Activated CD8-positive, alpha-beta memory T cell treated with anti-CD3 and anti-CD28 coated beads, Interleukin-2, amount 50 U/mL, for 4 hours (primary cell): Measurements from ENCODE around the gene EPN2.
"Not testable (repeated sequence)": the region's sequence is repeated elsewhere in the genome, so short reads cannot be mapped to it uniquely, and the experiment has no call there.

Experiments
- DNase-seq: peaks from one replicate; pipeline ENCODE4 v3.0.0-alpha.2; 2020

EPN2 gene

DNA sequence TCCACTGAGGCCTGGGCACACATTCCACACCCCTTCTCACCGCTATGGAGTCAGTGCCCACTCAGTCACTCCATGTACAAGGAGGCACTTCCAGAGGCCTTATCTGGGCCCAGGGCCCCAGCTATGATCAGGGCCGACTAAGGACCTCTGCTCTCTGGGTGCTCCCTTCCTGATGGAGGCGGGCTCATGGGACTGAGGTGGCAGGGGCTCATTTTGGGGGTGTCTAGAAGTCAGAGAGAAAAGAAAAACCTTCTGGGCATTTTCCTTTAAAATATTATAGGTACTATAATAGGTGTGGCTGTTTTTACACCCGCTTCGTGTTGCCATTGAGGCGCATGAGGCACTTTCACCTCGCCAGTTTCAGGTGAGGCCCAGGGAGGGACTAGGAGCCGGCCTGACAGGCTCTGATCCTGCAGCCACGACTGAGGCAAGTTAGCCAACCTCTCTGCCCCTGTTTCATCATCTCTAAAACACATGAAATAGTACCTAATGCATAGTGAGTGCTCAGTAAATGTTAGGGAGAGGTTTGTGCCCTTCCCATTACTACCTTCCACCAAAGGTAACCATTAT lies 111.0 kb downstream of the EPN2 start:
- no peak for DNase-seq

DNA sequence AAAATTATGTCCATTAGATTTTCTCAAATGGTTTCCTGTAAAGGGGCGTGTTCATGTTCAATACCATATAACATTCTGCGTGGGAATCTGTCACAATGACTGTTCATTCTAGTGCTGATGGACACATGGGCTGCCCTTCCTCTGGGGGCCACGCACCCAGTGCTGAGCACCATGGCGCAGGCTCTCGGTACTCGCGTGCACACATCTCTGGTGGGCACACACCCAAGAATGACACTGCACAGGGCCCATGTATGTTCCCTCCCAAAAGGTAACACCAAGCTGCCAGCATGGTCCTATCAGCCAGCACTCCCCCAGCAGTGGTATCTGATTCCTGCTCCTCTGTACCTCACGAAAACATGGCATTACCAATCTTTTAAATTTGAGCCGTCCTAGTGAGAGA lies 111.6 kb downstream of the EPN2 start:
- DNase-seq = no peak

DNA sequence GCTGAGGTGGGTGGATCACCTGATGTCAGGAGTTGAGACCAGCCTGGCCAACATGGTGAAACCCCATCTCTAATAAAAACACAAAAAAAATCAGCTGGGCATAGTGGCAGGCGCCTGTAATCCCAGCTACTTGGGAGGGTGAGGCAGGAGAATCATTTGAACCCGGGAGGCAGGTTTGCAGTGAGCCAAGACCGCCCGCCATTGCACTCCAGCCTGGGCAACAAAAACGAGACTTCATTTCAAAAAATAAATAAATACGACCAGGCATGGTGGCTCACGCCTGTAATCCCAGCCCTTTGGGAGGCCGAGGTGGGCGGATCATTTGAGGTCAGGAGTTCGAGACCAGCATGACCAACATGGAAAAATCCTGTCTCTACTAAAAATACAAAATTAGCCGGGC lies 116.2 kb downstream of the EPN2 start:
- DNase-seq = not testable (repeated sequence)

DNA sequence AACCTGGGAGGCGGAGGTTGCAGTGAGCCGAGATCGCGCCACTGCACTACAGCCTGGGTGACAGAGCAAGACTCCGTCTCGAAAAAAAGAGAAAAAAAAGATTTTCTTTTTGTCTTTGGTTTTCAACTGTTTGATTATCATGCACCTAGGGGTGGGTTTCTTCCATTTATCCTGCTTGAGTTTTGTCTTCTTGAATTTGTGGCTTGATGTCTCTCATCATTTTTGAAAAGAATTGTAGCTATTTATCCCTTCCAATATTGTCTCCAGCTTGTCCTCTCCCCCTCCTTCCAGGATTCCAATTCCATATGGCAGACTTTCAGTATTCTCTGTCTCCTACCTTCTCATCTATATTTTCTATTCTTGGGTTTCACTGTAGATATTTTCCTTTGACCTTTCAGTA lies 117.6 kb downstream of the EPN2 start:
- no peak for DNase-seq

DNA sequence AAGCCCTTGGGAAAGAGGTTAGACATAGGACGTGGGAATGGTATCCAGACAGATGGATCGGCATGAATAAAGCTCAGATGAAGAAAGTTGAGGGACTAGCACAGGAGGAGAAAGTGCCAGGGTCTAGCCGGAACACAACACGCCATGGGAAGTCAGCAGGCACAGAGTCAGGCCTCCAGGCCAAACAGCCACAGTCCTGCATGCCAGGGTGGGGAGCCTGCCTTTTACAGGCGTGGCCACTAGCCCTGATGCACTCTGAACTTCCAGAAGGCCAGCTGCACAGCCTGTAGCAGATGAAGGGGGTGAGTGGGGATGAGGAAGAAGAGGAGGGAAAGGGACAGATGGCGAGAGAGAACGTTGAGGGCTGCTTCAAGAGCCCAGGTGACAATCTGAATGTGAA lies 120.2 kb downstream of the EPN2 start:
- DNase-seq = no peak

DNA sequence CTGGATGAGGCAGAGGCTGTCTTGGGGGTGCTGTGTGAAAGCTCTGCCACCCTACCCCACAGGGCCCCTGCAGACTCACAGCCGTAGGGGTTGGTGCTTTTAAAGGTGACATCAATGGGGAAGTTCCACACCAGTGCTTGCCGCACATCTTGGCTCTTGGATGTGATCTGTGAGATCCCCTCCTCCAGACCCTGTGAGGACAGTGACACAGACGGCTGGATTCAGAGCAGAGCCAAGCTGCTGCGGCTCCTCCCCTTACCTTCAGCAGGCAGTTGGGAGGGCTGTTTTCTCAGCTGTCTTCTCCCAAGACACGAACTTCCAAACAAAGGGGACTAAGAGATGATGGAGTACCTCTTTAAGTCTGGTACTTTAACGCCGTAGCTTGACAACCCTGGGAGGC lies 120.6 kb downstream of the EPN2 start:
- DNase-seq = no peak

DNA sequence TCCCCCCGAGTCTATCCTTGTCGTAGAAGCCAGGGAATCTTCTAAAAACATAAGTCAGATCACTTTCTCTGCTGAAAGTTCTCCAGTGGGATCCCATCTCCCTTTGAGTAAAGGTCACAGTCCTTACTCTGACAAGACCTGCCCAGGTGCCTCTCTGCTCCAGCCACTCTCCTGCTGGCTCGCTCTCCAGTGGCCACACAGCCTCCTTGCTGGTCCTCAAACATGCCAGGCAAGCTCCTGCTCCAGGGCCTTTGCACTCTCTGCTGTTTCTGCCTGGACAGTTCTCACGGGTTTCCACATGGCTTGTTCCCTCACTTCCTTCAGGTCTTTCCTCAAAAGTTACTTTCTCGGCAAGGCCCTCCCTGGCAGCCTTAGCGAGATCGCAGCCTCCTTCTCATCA lies 122.0 kb downstream of the EPN2 start:
- DNase-seq = no peak

DNA sequence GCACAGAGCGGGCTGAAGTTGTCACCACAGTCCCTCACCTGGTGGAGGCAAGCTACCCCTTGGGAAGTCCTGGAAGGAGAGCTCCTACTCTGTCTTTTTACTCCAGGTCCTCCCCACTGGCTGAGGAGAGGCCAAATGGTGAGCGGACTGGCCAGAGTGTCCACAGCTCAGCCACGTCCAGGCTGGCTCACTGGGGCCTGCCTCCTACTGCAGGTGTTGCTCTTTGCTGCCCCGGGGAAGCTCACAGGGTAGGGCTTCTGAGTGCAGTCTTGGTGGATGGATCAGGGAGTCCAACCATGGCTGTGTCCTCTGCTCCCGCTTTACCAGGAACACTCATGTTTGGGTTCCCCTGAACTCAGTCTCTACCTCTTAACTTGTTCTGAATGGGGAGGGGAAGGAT lies 122.7 kb downstream of the EPN2 start:
- DNase-seq = no peak

DNA sequence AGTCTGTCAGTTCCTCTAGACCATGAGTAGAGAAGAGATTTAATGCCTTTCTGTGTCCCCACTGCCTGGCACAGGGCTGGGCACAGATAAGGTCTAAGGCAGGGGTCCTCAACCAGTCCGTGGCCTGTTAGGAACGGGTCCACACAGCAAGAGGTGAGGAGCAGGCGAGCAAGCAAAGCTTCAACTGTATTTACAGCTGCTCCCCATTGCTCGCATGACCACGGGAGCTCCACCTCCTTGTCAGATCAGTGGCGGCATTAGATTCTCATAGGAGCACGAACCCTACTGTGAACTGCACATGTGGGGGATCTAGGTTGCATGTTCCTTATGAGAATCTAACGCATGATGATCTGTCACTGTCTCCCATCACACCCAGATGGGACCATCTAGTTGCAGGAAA lies 123.6 kb downstream of the EPN2 start:
- DNase-seq = no peak

DNA sequence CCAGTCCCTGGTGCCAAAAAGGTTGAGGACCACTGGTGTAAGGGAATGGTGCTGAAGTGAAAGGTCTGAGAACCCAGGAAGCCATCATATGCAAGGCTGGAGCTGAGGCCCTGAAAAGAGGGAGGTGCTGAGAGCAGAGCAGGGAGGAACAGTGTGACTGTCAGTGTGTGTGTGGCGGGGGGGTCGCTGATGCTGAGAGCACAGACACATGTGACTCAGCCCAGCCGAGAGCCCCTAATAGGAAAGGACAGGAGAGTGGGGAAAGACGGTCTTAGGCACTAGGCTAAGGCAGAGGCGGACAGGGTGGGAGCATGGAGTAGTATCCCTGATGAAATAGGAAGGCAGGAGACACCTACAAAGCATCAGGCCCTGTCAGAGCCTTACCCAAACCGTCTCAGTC lies 124.2 kb downstream of the EPN2 start:
- no peak for DNase-seq

DNA sequence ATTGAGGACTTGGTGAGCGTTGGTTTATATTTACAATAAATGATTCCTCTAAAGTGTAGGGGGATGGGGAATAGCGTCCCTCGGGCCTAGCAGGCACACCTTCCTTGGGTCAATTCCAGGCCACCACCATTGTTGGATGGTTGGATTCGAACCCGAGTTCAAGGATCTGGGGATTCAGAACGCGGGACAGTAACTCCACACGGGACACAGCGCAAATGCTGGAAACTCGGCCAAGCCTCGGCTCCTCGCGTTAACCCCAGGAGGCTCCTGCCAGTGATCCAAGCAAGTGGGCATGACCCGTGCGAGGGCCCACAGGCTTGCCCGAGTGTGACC lies 124.7 kb downstream of the EPN2 start:
- no peak for DNase-seq

DNA sequence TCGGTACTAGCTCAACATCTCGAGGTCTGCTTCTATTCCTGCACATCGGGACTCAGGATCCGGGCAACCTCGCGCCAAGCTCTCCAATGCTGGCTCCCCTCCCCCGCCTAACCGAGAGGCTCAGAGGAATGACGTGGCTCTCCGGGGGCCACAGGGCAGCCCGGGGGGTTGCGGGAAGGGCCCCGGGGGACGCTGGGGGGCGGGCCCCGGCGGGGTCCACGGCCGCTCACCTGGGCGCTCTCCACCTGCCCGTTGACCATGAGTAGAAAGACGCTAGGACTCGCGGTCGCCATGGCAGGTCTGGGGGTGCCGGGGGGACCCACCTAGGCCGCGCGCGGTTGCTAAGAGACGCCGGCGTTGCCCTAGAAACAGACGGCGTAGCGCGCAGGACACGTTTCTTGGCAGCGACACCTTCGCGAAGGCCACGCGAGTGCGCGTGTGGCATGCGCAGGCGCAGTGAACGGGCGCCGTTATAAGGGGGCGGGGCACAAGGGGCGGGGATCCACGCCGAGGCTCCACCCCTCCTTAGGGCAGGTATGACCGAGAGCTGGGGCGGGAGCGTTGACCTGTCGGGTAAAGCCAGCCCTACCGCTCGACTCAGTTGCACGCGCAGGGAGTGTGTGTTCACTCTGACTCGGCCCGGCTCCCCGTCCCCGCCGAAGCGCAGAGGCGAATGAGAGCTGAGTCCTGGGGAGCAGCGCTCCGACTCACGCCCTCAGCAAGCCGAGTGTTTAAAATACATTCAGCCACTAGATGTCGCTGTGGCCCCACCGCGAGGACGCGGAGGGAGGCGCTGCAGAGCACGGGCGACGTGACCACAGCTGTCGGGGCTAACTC lies 125.3 kb downstream of the EPN2 start, which contains the start of gene B9D1:
Gene B9D1, minus strand, starts transcription at position 447 of the 837 bp plus-strand sequence. Its CDS starts 154 bp downstream, at position 293.
- DNase-seq = peak; percentile 92

DNA sequence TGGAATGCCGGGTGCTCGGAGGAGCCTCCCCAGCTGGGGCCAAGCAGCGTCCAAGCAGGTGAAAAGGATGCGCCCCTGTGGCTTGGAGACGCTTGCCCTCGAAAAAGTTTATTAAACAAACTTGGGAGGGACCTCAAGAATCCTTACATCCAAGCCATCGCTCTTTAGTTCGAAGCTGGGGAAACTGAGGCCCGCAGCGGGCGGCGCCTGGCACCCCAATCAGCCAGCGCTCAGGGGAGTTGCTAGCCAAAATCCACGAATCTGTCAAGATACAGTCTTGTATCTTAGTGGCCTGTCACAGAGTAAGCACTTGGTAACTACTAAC lies 125.9 kb downstream of the EPN2 start:
- no peak for DNase-seq

DNA sequence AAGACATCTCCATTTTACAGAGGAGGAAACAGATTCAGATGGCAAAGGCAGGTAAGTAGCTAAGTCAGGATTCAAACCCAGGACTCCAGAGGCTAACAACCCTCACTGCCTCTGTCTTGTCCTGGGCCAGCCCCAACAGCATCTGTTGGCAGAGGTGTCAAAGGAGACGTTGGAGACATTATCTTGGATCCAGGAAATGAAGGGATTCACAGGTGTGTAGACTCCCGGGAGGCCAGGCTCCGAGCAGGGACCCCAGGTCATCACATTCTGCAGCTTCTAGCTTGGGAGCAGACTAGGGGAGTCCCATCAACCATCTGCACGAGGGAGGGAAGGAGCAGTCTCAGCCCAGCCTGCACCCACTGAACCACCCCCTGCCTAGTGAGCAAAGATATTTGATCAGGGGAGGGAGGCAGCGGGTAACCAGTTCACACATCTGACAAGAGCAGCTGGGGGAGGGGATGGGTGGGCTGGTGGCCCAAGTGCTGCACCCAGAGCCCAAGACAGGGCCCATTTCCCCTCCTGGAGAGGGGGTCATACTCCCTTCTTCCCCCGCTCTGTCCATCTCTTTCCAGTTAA lies 126.4 kb downstream of the EPN2 start:
- DNase-seq = no peak

DNA sequence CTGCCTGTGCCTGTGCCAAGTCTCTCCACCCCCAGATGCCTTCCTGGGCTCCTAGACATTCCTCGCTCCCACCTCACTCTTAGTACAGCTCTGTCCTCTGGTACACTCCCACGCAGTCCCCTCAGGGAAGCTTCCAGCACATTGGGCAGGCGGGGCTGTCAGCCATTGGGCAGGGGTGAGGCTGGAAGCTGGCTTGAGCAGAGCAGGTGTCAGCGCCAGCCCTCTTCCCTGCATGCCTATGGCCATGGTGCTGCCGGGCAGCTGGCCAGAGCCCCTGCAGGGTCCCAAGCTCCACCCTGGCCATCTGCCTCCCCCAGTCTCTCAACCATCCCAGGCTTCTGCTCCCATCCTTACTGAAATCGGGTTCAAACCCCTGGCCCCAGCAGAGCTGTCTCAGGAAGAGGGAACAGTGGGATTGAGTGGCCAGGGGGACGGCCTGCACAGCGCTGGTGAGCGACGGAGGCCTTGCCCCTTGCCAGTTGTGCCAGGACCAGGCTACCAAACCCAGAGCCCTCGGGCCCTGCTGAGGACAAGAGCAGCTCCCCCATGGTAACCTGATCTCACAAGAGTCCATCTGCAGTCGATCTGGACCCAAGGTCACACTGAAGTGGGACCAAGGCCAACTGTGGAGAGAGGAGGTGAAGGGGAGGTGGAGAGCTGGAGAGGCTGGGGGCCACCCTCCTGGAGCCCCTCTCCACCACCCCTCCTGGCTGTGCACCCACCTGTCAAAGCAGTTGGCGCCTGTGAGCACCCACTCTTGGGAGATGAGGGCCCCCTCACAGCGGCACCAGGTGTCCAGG lies 127.7 kb downstream of the EPN2 start:
- DNase-seq = no peak

DNA sequence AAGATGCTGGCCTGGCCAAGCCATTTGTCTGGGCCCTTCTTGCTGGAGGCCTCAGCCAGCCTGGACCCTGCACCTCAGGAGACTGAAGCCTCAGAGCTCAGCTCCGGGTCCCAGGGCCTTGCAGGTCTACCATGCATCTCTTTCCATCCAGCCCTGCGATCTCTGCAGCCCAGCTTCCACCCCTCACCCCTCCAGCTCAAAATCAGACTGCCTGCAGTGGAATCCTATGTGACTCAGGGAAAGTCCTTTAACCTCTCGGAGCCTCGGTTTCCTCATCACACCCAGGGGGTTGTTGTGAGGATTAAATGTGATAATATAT lies 128.3 kb downstream of the EPN2 start:
- DNase-seq = no peak

DNA sequence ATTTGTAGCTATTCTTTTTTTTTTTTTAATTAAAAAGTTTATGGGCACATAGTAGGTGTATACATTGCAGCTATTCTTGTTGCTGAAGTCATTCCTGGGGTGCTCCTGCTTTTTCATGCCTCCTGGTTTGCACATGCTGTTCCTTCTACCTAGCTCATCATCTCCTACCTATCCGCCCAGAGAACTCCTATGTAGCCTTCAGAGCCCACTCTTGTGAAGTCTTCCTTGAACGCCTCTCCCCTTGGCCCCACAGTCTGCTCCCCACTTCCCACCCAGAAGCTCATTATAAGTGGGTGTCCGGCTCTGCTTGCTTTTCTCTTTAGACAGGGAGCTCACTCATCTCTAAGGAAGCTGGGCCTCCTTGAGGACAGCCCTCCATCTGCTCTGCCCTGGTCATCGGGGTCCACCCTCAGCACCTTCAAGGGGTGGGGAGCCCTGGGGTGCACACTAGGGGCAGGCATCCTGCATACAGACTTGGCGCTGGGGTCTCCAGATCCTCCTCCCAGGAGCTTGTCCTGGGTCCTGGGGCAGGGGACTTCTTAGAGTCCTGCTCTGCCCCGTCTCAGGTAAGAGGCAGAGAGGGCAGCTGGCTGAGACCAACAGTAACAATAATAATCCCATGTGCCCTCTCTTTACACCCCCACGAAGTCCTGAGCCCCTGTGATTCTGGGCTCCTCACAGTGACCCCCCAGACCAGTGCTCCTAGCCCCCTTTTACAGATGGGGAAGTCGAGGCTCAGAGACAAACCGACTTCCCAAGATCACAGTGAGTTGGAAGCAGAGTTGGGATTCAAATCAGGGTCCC lies 128.9 kb downstream of the EPN2 start:
- no peak for DNase-seq

DNA sequence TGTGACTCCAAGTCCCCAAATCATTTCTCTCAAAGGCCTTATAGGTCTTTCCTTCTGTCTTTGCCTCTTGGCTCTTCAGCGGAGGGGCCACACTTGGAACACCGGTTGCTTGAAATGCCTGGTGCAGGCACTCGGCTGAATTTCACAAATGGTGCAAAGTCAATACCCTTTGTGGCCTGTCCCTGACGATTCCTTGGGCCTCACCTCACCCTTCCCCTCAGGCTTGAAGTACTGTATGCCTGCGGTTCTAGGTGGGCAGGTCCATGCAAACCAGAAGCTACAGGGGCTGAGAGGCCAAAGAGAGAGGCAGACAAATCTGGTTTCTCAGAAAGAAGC lies 129.4 kb downstream of the EPN2 start:
- DNase-seq = no peak

DNA sequence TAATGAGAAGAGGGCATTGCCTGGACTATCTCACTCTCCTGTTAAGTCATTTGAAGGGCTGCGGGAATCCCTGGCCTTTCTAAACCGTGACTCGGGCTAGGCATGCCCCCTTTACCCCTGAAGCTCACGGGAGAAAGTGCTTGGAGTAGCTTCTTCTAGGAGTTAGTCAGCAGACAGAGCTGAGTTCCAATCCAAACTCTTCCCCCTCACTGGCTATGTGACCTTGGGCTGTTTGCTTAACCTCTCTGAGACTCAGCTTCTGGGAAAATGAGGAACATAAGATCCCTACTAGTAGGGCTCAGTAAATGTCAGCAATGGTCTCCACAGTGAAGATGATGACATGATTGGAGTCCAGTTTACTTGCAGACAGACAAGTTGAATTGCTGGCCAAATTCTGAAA lies 131.1 kb downstream of the EPN2 start:
- DNase-seq = no peak

DNA sequence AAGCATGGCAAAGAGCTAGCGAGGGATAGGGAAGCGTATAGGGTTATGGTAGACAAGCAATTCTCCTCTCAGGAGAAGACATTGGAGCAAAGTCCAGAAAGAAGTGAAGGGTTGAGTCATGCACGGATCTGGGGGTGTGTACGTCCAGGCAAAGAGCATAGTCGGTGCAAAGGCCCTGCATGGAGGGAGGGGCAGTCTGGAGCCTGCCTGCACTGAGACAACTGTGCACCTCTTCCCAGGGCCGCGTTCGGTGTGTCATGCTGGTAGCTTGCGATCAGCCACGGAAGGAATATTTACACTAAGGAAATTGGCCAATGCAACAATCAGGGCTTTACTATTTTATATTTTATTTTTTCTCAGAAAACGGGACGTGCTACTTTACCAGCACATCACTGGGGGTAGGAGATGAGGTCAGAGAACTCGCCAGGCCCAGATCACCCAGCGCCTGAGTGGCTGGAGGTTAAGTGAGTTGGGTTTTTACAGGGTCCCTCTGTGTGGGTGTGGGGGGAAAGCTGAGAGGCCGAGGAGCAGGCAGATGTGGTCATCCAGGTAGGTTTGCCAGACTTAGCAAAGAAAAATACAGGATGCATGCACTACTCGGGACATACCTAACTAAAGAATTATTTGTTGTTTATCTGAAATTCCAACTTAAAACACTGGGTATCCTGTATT lies 132.1 kb downstream of the EPN2 start:
- DNase-seq = no peak

DNA sequence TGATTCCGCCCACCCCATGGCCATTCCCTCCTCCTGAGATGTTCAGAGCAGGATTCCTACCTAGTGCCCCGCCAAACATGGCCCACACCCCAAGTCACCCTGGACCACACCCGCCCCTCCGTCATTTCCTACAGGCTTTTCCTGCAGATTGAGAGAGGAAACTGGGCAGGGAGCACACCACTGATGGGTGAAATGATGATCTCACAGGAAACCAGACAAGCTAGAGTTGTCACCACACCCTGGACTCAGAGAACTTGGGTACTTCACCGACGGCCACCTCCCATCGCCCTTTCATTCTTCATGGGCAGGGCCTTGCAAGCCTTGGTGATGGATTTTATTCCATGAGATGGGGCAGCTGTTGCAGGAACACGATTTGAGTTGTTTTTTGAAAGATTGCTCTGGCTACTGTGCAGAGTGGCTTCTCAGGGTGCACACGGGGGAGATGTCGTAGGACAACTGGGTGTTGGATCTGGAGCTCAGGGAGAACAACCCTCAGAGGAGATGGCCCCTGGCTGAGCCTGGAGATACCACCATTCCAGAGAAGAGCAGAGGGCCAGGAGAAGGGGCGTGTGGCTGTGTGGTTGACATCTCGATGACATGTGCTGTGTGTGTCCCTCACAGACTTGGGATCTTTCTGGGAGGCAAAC lies 132.8 kb downstream of the EPN2 start:
- DNase-seq = no peak

DNA sequence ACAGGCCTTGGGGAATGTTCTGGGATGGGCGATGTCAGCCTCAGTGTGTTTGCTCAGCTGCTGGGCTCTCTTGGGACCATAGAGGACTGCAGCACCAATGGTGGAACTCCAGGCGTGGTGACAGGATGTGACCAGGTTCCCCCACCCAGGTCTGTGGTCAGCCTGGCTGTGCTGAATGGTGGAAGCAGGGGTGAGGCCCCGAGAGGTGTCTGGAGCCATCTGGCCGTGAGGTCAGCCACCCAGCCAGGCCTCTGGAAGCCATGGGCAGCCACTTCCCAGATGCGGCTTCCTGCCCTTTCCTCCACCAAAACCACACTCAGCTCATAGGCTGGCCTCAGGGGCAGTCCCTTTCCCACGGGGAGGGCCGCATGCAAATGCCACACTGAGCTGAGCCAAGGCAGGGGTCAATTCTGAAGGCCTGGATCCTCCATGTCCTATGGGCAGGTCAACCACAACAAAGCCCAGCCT lies 133.4 kb downstream of the EPN2 start:
- DNase-seq = no peak
